ENCODE results near the gene POSTN. TPM values are rescaled to one million over a fixed set of nuclear protein-coding genes. Genes with fewer than 3 reads are reported as not detected.

POSTN gene
- total RNA-seq, 1 donor from 2014 or later: 42.2 TPM

DNA sequence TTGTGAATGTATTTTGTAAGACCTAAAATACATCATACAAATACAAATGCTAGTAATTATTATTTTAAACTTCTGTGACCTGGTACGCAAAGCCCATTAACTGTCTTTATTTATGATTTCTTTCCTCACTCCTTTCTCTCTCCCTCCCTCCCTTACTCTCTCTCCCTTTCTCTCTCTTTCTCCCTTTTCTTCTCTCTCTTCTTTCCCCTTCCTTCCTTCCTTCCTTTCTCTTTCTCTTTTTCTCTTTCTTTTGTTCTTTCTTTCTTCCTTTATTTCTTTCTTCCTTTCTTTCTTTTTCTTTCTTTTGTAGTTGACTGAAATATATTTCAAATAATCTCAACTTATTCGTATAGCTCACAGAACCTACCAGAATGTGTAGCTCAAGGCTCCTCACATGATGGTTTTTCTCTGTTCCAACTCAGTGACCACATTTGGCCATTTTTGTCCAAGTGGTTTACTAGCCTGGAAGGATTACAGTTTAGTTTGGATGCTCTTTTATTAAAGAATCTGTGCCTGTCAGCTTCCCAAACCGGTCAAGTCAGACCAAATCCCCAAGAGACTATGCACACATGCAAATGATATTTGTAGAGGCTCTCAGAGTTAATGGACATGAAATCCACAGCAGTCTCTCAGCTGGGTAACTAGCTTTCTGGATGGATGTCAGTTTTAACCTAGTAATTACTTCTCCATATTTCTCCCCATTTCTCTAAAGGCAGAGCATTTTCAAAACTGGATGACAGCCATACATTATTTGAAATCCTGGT is 71.7 kb downstream of the POSTN start:
- no peak for DNase-seq (ENCODE audit: low spot score)

DNA sequence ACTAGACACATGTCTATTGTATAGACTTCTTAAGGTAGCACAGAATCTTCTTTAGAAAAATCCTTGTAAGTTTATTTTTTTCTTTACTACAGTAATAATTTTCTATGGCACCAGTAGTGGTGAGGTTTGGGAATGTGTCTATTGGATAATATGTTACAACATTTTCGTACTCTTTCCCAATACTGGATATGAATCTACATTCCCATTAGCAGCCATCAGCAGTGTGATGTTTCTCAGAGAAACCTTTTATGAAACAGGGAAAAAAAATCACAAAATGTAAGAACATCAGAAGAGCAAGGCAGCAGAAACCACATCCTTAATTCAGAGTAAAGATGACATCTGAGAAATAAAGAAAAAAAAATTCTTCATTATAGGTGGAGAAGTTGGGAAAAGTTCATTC is 83.3 kb downstream of the POSTN start:
- DNase-seq (ENCODE audit: low spot score): no peak

Data from mesenteric fat pad (tissue), 1 donor.